HepG2 (cell line): ENCODE measurements around the gene GPLD1. TPM values are rescaled to one million over a fixed set of nuclear protein-coding genes. Genes with fewer than 3 reads are reported as not detected.
A peak's percentile ranks its signal among the peaks of the same experiment; 100 is the strongest.

Experiments
- ATAC-seq: fragments of 200-7000 bp; cut with Tn5 transposase; 3 replicates; pipeline ENCODE4 v1.9.1; 2020; ENCODE audit warnings: mild to moderate bottlenecking, moderate library complexity
- BruUV-seq: library from RNA; stranded (reverse); fragments of 400-500 nt; replicated peaks from 2 replicates; lab custom pipeline; 2021; lab: Mats Ljungman, UMichigan
- CTCF ChIA-PET: fragments of 300-600 bp; formaldehyde crosslinking; extraction: SDS; loops from one replicate; lab custom pipeline; 2021; ENCODE audit warnings: low total read pairs, inconsistent platforms, low intra/inter-chr PET ratio; lab: Yijun Ruan, JAX
- POLR2A ChIA-PET: fragments of 350-600 bp; sonication (Branson Sonifier 250); formaldehyde crosslinking; loops from one replicate; lab custom pipeline; 2020; ENCODE audit warnings: antibody characterized with exemption, inconsistent platforms; lab: Yijun Ruan, JAX
- DNase-seq: peaks from one replicate; pipeline ENCODE4 v3.0.0-alpha.2; 2015; ENCODE audit warnings: low spot score
- FAIRE-seq: peaks from 3 replicates; lab custom pipeline; 2011; peaks lifted over from hg19 to GRCh38; lab: Jason Lieb, UNC
- H2AFZ ChIP-seq: one replicate; pipeline ENCODE4 v1.6.1; 2011; ENCODE audit warnings: low read length, inconsistent platforms
- H3K27ac ChIP-seq: fragments of 300-600 bp; 3 replicates; pipeline ENCODE4 v1.8.0; 2011; ENCODE audit warnings: mixed run types, mild to moderate bottlenecking, mixed read lengths, low read length, inconsistent platforms; ENCODE audit not compliant: insufficient read depth; ENCODE audit errors: extremely low read length
- H3K27me3 ChIP-seq, 2 experiments: fragments of 200-600 bp in 1 of 2; 2 replicates in 1 of 2; 3 replicates in 1 of 2; pipeline versions ENCODE4 v1.6.0 to v1.8.0; 2011; ENCODE audit warnings: low read length in 2 of 2, mild to moderate bottlenecking in 2 of 2, moderate library complexity in 2 of 2, inconsistent platforms in 1 of 2; ENCODE audit not compliant: insufficient read depth in 2 of 2, control insufficient read depth in 1 of 2
- H3K36me3 ChIP-seq, 2 experiments: fragments of 200-600 bp in 1 of 2; replicated peaks in 1 of 2; 2 replicates in 1 of 2; 3 replicates in 1 of 2; pipeline versions ENCODE4 v1.5.1 to v1.8.0; 2011; ENCODE audit warnings: low read length in 2 of 2, inconsistent platforms in 1 of 2; ENCODE audit not compliant: insufficient read depth in 2 of 2, control insufficient read depth in 1 of 2
- H3K4me1 ChIP-seq: 2 replicates; pipeline ENCODE4 v1.5.1; 2012; ENCODE audit warnings: low read length, inconsistent platforms; ENCODE audit not compliant: insufficient read depth
- H3K4me2 ChIP-seq: 2 replicates; pipeline ENCODE4 v1.6.0; 2011; ENCODE audit warnings: low read depth, low read length, inconsistent platforms
- H3K4me3 ChIP-seq, 3 experiments: fragments of 200-600 bp in 1 of 3; sonication (generic), shearing (Covaris generic) in 1 of 3; replicated peaks in 1 of 3; 2 replicates each; pipeline ENCODE4 v1.5.1; 2011 to 2016; ENCODE audit warnings: low read length in 3 of 3, inconsistent platforms in 2 of 3, low read depth in 2 of 3, mild to moderate bottlenecking in 2 of 3, control low read depth in 1 of 3, mixed read lengths in 1 of 3; ENCODE audit not compliant: insufficient read depth in 1 of 3
- H3K79me2 ChIP-seq: one replicate; pipeline ENCODE4 v1.6.1; 2011; ENCODE audit warnings: low read length, inconsistent platforms; ENCODE audit not compliant: insufficient read depth
- H3K9ac ChIP-seq: 2 replicates; pipeline ENCODE4 v1.6.0; 2011; ENCODE audit warnings: mild to moderate bottlenecking, low read depth, low read length, inconsistent platforms; ENCODE audit not compliant: insufficient read depth
- H3K9me3 ChIP-seq: 2 replicates; pipeline ENCODE4 v1.5.1; 2012; ENCODE audit warnings: mild to moderate bottlenecking, low read length
- H4K20me1 ChIP-seq: 2 replicates; pipeline ENCODE4 v1.6.0; 2011; ENCODE audit warnings: inconsistent platforms, mild to moderate bottlenecking, low read length, moderate library complexity; ENCODE audit not compliant: insufficient read depth
- AFF4 ChIP-seq: sonication (generic); formaldehyde crosslinking; IDR thresholded peaks from 2 replicates; pipeline ENCODE4 v1.4.0; 2020; ENCODE audit warnings: missing genetic modification reagents
- BRF2 ChIP-seq: sonication (generic); formaldehyde crosslinking; IDR thresholded peaks from 2 replicates; pipeline ENCODE4 v1.8.1; 2022; ENCODE audit warnings: mild to moderate bottlenecking, missing genetic modification reagents
- CHD4 ChIP-seq: fragments of 200-600 bp; sonication (generic); IDR thresholded peaks from 2 replicates; pipeline ENCODE4 v1.7.0; 2017; ENCODE audit warnings: mild to moderate bottlenecking, low read length, borderline replicate concordance
- NCOR1 ChIP-seq: fragments of 200-600 bp; sonication (generic); IDR thresholded peaks from 2 replicates; pipeline ENCODE4 v1.7.0; 2017; ENCODE audit warnings: antibody characterized with exemption, low read length, borderline replicate concordance
- RFXANK ChIP-seq: IDR thresholded peaks from 2 replicates; pipeline ENCODE4 v1.6.1; 2016
- SP1 ChIP-seq, 2 experiments: fragments of 450-650 bp in 1 of 2; sonication (generic) in 1 of 2; formaldehyde crosslinking in 1 of 2; IDR thresholded peaks; 2 replicates each; pipeline versions ENCODE4 v1.4.0 to v1.6.1; 2016 to 2020; ENCODE audit warnings: missing genetic modification reagents in 1 of 2
- ZBTB40 ChIP-seq, 2 experiments: fragments of 450-650 bp in 1 of 2; sonication (generic) in 1 of 2; formaldehyde crosslinking in 1 of 2; IDR thresholded peaks; 2 replicates each; pipeline versions ENCODE4 v1.6.1 to v1.8.0; 2016 to 2022; ENCODE audit warnings: antibody characterized with exemption in 1 of 2, mild to moderate bottlenecking in 1 of 2, missing genetic modification reagents in 1 of 2
- WGBS: methylation state at CpG from one replicate; pipeline ENCODE4 v1.1.6; 2017; ENCODE audit warnings: low lambda C conversion rate; 5-methylcytosine and 5-hydroxymethylcytosine counted together
- in situ Hi-C: cut with HindIII; loops from 2 replicates; pipeline ENCODE4 v1.10.0; 2017; ENCODE audit warnings: low pct_unique_long_range_greater_than_20kb; ENCODE audit not compliant: extremely low pct_ligation_motif_present
- intact Hi-C: fragments of 100-400 bp; cut with micrococcal nuclease; formaldehyde crosslinking; loops from one replicate; pipeline ENCODE4 v1.10.0; 2022; ENCODE audit not compliant: unreplicated experiment
- polyA plus RNA-seq, 8 experiments: library from polyadenylated mRNA; depleted of rRNA in 3 of 8; stranded (reverse) in 7 of 8; unstranded in 1 of 8; fragments of >200 nt; fragmentation: Illumina TruSeq in 4 of 8; extraction: Trizol in 4 of 8; gene quantifications; 2 replicates each; pipeline versions ENCODE4 v1.2.1 to v1.2.3, GENCODE V29; 2011 to 2016; ENCODE audit warnings: low read depth in 4 of 8, missing spikeins in 1 of 8, mixed read lengths in 1 of 8; ENCODE audit not compliant: insufficient read depth in 1 of 8
- total RNA-seq, 5 experiments: library from RNA; depleted of rRNA; stranded (reverse); fragments of >200 nt; fragmentation: Illumina TruSeq; extraction: Trizol; gene quantifications; 2 replicates each; pipeline ENCODE4 v1.2.3, GENCODE V29; 2016; ENCODE audit warnings: low read depth in 1 of 5
- TF ChIP-seq, protein P1 (sequence below): sonication (generic); formaldehyde crosslinking; IDR thresholded peaks from 2 replicates; pipeline ENCODE4 v1.5.0; 2020; ENCODE audit warnings: missing genetic modification reagents, mild to moderate bottlenecking, borderline replicate concordance

The GPLD1 gene
- total and polyA plus RNA-seq, 2 of the 13 experiments (the other 11 are each of a cell fraction or from before 2014, with no cell fraction given), result 6.2 to 7.6 TPM

DNA sequence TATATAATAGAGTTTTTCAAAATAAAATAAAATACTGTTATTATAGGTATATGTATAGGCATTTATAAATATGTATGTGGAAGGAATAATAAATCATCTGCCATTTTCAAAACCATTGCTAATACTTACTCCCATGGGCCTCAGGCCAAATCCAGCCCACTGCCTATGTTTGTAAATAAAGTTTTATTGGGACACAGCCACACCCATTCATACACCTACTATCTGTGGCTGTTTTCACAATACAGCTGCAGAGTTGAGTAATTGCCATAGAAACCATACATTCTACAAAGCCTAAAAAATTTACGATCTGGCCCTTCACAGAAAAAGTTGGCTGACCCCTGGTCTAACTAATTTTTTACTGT lies 14.9 kb upstream of the GPLD1 start:
- peaks cover 37% of the 10 kb centered on the region for H3K4me1 ChIP-seq
- no TSS peak for BruUV-seq
- peak overlapping the region in 1 of 3 experiments; percentile 45; a peak in 2 of 6 replicates for H3K4me3 ChIP-seq
- 0 out of 2 replicates have a peak overlapping the region, but pooled peaks have one; percentile 10 for H3K9ac ChIP-seq
- ATAC-seq, result peak; percentile 18
- no peaks in the 10 kb centered on the region for H3K79me2 ChIP-seq
- TF ChIP-seq ZBTB40 (IDR thresholded peaks at IDR 0.05) (peak; percentile 98), ZBTB40 (CRISPR knock-in tag; IDR thresholded peaks at IDR 0.05) (peak; percentile 99), AFF4 (CRISPR knock-in tag) (no peak), NCOR1 (0 out of 2 replicates have a peak, but pooled peaks have one; percentile 1), BRF2 (CRISPR knock-in tag) (no peak), RFXANK (CRISPR knock-in tag) (no peak), CHD4 (peak; percentile 49; the same call in 1 of the 2 replicates), SP1 (IDR thresholded peaks at IDR 0.05) (no peak), SP1 (CRISPR knock-in tag; IDR thresholded peaks at IDR 0.05) (peak; percentile 72)
- TF ChIP-seq, protein P1, sequence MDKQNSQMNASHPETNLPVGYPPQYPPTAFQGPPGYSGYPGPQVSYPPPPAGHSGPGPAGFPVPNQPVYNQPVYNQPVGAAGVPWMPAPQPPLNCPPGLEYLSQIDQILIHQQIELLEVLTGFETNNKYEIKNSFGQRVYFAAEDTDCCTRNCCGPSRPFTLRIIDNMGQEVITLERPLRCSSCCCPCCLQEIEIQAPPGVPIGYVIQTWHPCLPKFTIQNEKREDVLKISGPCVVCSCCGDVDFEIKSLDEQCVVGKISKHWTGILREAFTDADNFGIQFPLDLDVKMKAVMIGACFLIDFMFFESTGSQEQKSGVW, result no peak
- intact Hi-C loops, result loop anchor here (1.0 kb wide), 1 partner anchor 9 kb away; no protein-coding TSS in a partner anchor
- ChIA-PET CTCF (no interaction called here), POLR2A (interaction anchor here (1.0 to 3.2 kb wide), 2 partner anchors 9 to 14 kb away, joined by 4 to 39 read pairs; partner anchors contain the start of gene ALDH5A1)
- peak; percentile 25 for DNase-seq
- H3K27ac ChIP-seq, result peak overlapping the region; percentile 69
- 60% methylated on average over 1 of the region's 1 CpG for WGBS
- H3K27me3 ChIP-seq, result no peaks in the 10 kb centered on the region
- FAIRE-seq, result no peak
- peaks cover 0 to 10% of the 10 kb centered on the region in 2 experiments; a peak in 4 of 5 replicates for H3K36me3 ChIP-seq
- no peaks in the 10 kb centered on the region for H4K20me1 ChIP-seq
- in situ Hi-C loops, result no loop called here
- H3K9me3 ChIP-seq, result no peaks in the 10 kb centered on the region
- peak overlapping the region; percentile 66 for H3K4me2 ChIP-seq
- no peak overlapping the region for H2AFZ ChIP-seq
